ENCODE measurements around the gene GCC2. TPM values are rescaled to one million over a fixed set of nuclear protein-coding genes. Genes with fewer than 3 reads are reported as not detected.

Gene GCC2
- total RNA-seq, 1 donor from 2014 or later: 53.9 TPM

- H3K9ac ChIP-seq (ENCODE audit: low read length): no peak overlapping the region
- no peaks in the 10 kb centered on the region for H4K20me1 ChIP-seq (ENCODE audit: insufficient read depth, low read length)
- Mint-ChIP-seq H3K4me1 (ENCODE audit: low read depth, unreplicated experiment) (peaks cover 12% of the 10 kb centered on the region), H3K4me3 (ENCODE audit: unreplicated experiment) (no peak overlapping the region), H3K27me3 (ENCODE audit: low read depth, unreplicated experiment) (no peaks in the 10 kb centered on the region), H3K27ac (ENCODE audit: unreplicated experiment) (no peak overlapping the region), H3K9me3 (ENCODE audit: unreplicated experiment) (no peaks in the 10 kb centered on the region), H3K36me3 (ENCODE audit: low read depth, unreplicated experiment) (no peaks in the 10 kb centered on the region)
- no peak overlapping the region for H2AFZ ChIP-seq (ENCODE audit: low read depth, low read length)
- no peak for TF ChIP-seq EZH2 (IDR thresholded peaks at IDR 0.05; ENCODE audit: insufficient read depth, low read length)
- TF ChIP-seq, protein P1, sequence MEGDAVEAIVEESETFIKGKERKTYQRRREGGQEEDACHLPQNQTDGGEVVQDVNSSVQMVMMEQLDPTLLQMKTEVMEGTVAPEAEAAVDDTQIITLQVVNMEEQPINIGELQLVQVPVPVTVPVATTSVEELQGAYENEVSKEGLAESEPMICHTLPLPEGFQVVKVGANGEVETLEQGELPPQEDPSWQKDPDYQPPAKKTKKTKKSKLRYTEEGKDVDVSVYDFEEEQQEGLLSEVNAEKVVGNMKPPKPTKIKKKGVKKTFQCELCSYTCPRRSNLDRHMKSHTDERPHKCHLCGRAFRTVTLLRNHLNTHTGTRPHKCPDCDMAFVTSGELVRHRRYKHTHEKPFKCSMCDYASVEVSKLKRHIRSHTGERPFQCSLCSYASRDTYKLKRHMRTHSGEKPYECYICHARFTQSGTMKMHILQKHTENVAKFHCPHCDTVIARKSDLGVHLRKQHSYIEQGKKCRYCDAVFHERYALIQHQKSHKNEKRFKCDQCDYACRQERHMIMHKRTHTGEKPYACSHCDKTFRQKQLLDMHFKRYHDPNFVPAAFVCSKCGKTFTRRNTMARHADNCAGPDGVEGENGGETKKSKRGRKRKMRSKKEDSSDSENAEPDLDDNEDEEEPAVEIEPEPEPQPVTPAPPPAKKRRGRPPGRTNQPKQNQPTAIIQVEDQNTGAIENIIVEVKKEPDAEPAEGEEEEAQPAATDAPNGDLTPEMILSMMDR (IDR thresholded peaks at IDR 0.05; ENCODE audit: insufficient read depth, low read depth, low read length): no peak
- H3K27me3 ChIP-seq (ENCODE audit: insufficient read depth, low read length): no peaks in the 10 kb centered on the region
- H3K79me2 ChIP-seq (ENCODE audit: insufficient read depth, low read length): no peaks in the 10 kb centered on the region
- no peak overlapping the region for H3K4me2 ChIP-seq (ENCODE audit: low read length)
- H3K9me3 ChIP-seq (ENCODE audit: insufficient read depth, low read depth, low read length): no peaks in the 10 kb centered on the region
- H3K4me3 ChIP-seq (ENCODE audit: insufficient read depth, low read depth, low read length): no peak overlapping the region
- no peak overlapping the region for H3K27ac ChIP-seq (ENCODE audit: low read depth, low read length)
- no peaks in the 10 kb centered on the region for H3K36me3 ChIP-seq (ENCODE audit: insufficient read depth, low read length)
- H3K4me1 ChIP-seq (ENCODE audit: insufficient read depth, low read length): peaks cover 12% of the 10 kb centered on the region
- DNase-seq (ENCODE audit: low read depth) (no peak), FAIRE-seq (no peak)
Measured at GRCh38 chr2:108414945-108415344, 34.1 kb upstream of the GCC2 start.

DNA sequence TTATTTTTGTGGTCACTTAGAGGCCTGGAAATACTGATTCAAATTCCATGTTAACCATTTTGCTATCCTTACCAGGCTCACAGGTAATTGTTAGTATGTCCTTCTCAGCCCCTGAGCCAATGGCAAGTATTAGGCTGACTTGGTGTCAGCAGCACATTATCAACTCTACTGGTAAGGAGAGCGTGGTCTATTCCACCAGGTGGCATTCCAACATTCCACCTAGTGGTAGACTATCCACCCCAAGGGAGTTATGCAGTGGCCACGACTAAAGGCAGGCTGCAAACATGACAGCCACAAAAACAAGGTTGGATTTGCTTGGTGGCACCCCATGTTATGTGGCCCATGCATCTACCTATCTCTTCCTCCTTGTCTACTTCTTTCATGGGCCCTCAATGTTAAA lies 31.8 kb upstream of the GCC2 start:
- Histone ChIP-seq H2AFZ (ENCODE audit: low read depth, low read length) (no peak overlapping the region), H3K9ac (ENCODE audit: low read length) (no peak overlapping the region), H3K79me2 (ENCODE audit: insufficient read depth, low read length) (no peaks in the 10 kb centered on the region), H3K4me1 (ENCODE audit: insufficient read depth, low read length) (peaks cover 12% of the 10 kb centered on the region), H4K20me1 (ENCODE audit: insufficient read depth, low read length) (no peaks in the 10 kb centered on the region), H3K4me3 (ENCODE audit: insufficient read depth, low read depth, low read length) (no peak overlapping the region), H3K9me3 (ENCODE audit: insufficient read depth, low read depth, low read length) (no peaks in the 10 kb centered on the region), H3K27ac (ENCODE audit: low read depth, low read length) (no peak overlapping the region), H3K36me3 (ENCODE audit: insufficient read depth, low read length) (no peaks in the 10 kb centered on the region), H3K4me2 (ENCODE audit: low read length) (no peak overlapping the region), H3K27me3 (ENCODE audit: insufficient read depth, low read length) (no peaks in the 10 kb centered on the region)
- H3K36me3 Mint-ChIP-seq (ENCODE audit: low read depth, unreplicated experiment): no peaks in the 10 kb centered on the region
- no peak overlapping the region for H3K27ac Mint-ChIP-seq (ENCODE audit: unreplicated experiment)
- FAIRE-seq (no peak), DNase-seq (ENCODE audit: low read depth) (no peak)
- no peaks in the 10 kb centered on the region for H3K9me3 Mint-ChIP-seq (ENCODE audit: unreplicated experiment)
- TF ChIP-seq EZH2 (IDR thresholded peaks at IDR 0.05; ENCODE audit: insufficient read depth, low read length): no peak
- TF ChIP-seq, protein P1 (IDR thresholded peaks at IDR 0.05; ENCODE audit: insufficient read depth, low read depth, low read length): no peak
- H3K4me3 Mint-ChIP-seq (ENCODE audit: unreplicated experiment): no peak overlapping the region
- H3K27me3 Mint-ChIP-seq (ENCODE audit: low read depth, unreplicated experiment): no peaks in the 10 kb centered on the region
- H3K4me1 Mint-ChIP-seq (ENCODE audit: low read depth, unreplicated experiment): peaks cover 12% of the 10 kb centered on the region

DNA sequence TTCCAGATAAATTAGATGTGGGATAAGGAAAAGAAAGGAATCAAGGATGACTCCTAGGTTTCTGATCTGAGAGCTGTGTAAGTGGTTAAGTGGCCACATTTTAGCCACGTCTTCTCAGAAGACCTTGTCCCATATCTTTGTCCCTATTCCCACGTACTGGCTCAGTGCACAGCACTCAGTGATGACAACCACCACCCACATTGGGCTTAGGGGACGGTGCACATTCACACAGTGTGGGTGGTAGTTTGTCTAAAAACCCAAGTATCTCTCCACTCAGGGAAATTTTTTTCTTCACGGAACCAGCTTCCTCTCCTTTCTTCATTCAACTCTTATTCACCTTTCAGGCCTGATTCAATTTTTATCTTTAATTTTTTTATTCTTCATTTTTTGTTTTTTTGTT lies 30.6 kb upstream of the GCC2 start:
- FAIRE-seq (no peak), DNase-seq (ENCODE audit: low read depth) (no peak)
- no peaks in the 10 kb centered on the region for H3K9me3 ChIP-seq (ENCODE audit: insufficient read depth, low read depth, low read length)
- Mint-ChIP-seq H3K9me3 (ENCODE audit: unreplicated experiment) (peaks cover 5% of the 10 kb centered on the region), H3K27ac (ENCODE audit: unreplicated experiment) (no peak overlapping the region), H3K4me1 (ENCODE audit: low read depth, unreplicated experiment) (peaks cover 6% of the 10 kb centered on the region), H3K4me3 (ENCODE audit: unreplicated experiment) (no peak overlapping the region), H3K27me3 (ENCODE audit: low read depth, unreplicated experiment) (no peaks in the 10 kb centered on the region), H3K36me3 (ENCODE audit: low read depth, unreplicated experiment) (no peaks in the 10 kb centered on the region)
- no peak overlapping the region for H3K9ac ChIP-seq (ENCODE audit: low read length)
- no peaks in the 10 kb centered on the region for H3K27me3 ChIP-seq (ENCODE audit: insufficient read depth, low read length)
- H3K27ac ChIP-seq (ENCODE audit: low read depth, low read length): no peak overlapping the region
- no peak overlapping the region for H3K4me2 ChIP-seq (ENCODE audit: low read length)
- H2AFZ ChIP-seq (ENCODE audit: low read depth, low read length): no peak overlapping the region
- H3K4me3 ChIP-seq (ENCODE audit: insufficient read depth, low read depth, low read length): no peak overlapping the region
- H3K4me1 ChIP-seq (ENCODE audit: insufficient read depth, low read length): peaks cover 3% of the 10 kb centered on the region
- no peaks in the 10 kb centered on the region for H3K36me3 ChIP-seq (ENCODE audit: insufficient read depth, low read length)
- TF ChIP-seq EZH2 (IDR thresholded peaks at IDR 0.05; ENCODE audit: insufficient read depth, low read length): no peak
- TF ChIP-seq, protein P1 (IDR thresholded peaks at IDR 0.05; ENCODE audit: insufficient read depth, low read depth, low read length): no peak
- no peaks in the 10 kb centered on the region for H3K79me2 ChIP-seq (ENCODE audit: insufficient read depth, low read length)
- no peaks in the 10 kb centered on the region for H4K20me1 ChIP-seq (ENCODE audit: insufficient read depth, low read length)
